Testis (tissue), 3 donors: ENCODE data around the gene UBAC2. TPM values are rescaled to one million over a fixed set of nuclear protein-coding genes. Genes with fewer than 3 reads are reported as not detected.
"Not testable (repeated sequence)": the region's sequence is repeated elsewhere in the genome, so short reads cannot be mapped to it uniquely, and the experiment has no call there.

Source experiments
- DNase-seq: peaks from one replicate; pipeline ENCODE4 v3.0.0-alpha.2; 2019
- H3K27ac ChIP-seq, 2 donors: fragments of 200-600 bp; sonication (generic); one replicate each; pipeline ENCODE4 v1.5.1; 2019
- H3K27me3 ChIP-seq: fragments of 200-600 bp; sonication (generic); one replicate; pipeline ENCODE4 v1.5.1; 2019
- H3K36me3 ChIP-seq: fragments of 200-600 bp; sonication (generic); one replicate; pipeline ENCODE4 v1.5.1; 2017; ENCODE audit warnings: low read depth; ENCODE audit errors: missing control alignments
- H3K4me1 ChIP-seq: fragments of 200-600 bp; sonication (generic); one replicate; pipeline ENCODE4 v1.5.1; 2019
- H3K4me3 ChIP-seq, 2 donors: fragments of 200-600 bp; sonication (generic); one replicate each; pipeline ENCODE4 v1.5.1; 2017 to 2019
- H3K9me3 ChIP-seq: fragments of 200-600 bp; sonication (generic); one replicate; pipeline ENCODE4 v1.5.1; 2017
- CTCF ChIP-seq, 3 experiments: fragments of 450-650 bp in 2 of 3; fragments of 200-600 bp in 1 of 3; sonication (generic) in 1 of 3; IDR thresholded peaks; one replicate each; pipeline ENCODE4 v1.5.1; 2016 to 2019; ENCODE audit warnings: antibody characterized with exemption in 3 of 3, mild to moderate bottlenecking in 2 of 3, moderate library complexity in 1 of 3
- POLR2A ChIP-seq: fragments of 450-650 bp; IDR thresholded peaks from one replicate; pipeline ENCODE4 v1.6.1; 2017; ENCODE audit warnings: antibody characterized with exemption, mild to moderate bottlenecking, moderate library complexity
- WGBS, 2 donors: methylation state at CpG; one replicate each; pipeline ENCODE4 v1.1.5; 2018; 5-methylcytosine and 5-hydroxymethylcytosine counted together
- intact Hi-C: fragments of 100-400 bp; cut with DNase I; formaldehyde crosslinking; loops from one replicate; pipeline ENCODE4 v1.15.1; 2023; ENCODE audit warnings: low total_unique reads
- polyA plus RNA-seq: library from polyadenylated mRNA; stranded (reverse); fragments of 350-450 nt; fragmentation: Illumina TruSeq; extraction: RNeasy Lipid Tissue Mini Kit (QIAGEN cat#74804); gene quantifications from one replicate; pipeline ENCODE4 v1.2.3, GENCODE V29; 2014; ENCODE audit warnings: low read depth, low replicate concordance; ENCODE audit not compliant: insufficient read depth
- total RNA-seq, 2 donors: library from RNA; depleted of rRNA; stranded (reverse); fragments of >200 nt; gene quantifications; one replicate each; pipeline ENCODE4 v1.2.3, GENCODE V29; 2016

The UBAC2 gene
- total and polyA plus RNA-seq, 3 donors from 2014 or later, result 85.5 to 147 (median 93.0) TPM

- WGBS, 2 donors, result 89 to 93% methylated on average over 8 to 13 of the region's 13 CpGs
- peaks cover 18% of the 10 kb centered on the region for H3K4me1 ChIP-seq
- H3K9me3 ChIP-seq, result no peaks in the 10 kb centered on the region
- no peak overlapping the region for H3K27ac ChIP-seq
- TF ChIP-seq CTCF (IDR thresholded peaks at IDR 0.05), result no peak
- TF ChIP-seq POLR2A, result no peak
- intact Hi-C loops, result no loop called here
- no peaks in the 10 kb centered on the region for H3K36me3 ChIP-seq
- DNase-seq, result no peak
- no peak overlapping the region for H3K4me3 ChIP-seq
- no peaks in the 10 kb centered on the region for H3K27me3 ChIP-seq
Observed at GRCh38 chr13:99390601-99391000, 189.9 kb downstream of the UBAC2 start.

DNA sequence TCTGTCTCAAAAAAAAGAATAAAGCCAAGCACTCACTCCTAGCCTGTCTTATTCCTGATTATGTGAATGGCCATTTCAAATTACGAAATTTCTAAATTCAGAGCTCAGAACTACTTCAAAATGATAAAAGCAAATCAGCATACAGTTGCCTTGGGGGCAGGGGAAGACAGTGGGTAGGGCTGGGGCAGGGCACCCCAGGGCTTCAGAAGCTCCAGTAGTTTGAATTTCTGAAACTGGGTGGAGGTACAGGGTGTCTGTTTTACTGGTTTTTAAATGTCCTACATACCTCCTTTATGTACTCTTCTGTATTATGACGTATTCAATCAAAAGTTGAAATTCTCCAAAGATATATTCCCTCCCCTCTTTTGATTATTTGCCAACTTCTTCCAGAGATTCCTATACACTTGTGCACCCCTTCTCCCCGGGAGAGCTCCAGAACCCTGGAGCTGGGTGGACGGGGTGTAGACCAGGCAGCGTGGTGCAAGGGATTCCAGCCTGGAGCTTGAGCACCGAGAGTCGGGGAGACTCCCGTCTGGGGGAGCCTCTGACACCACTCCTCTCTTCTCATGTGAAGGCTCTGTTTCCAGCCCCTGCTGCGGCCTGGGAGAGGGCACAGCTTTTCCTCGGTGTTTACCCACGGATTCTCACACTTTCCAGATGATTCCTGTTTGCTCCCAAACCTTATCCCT lies 191.3 kb downstream of the UBAC2 start:
- WGBS, 2 donors, result 83% methylated on average over 11 of the region's 11 CpGs
- Histone ChIP-seq H3K9me3 (no peaks in the 10 kb centered on the region), H3K4me3 (no peak overlapping the region), H3K27ac (no peak overlapping the region), H3K36me3 (no peaks in the 10 kb centered on the region), H3K27me3 (no peaks in the 10 kb centered on the region), H3K4me1 (peaks cover 7% of the 10 kb centered on the region)
- intact Hi-C loops, result no loop called here
- DNase-seq, result no peak
- TF ChIP-seq CTCF (IDR thresholded peaks at IDR 0.05) (no peak), POLR2A (no peak)

GRCh38 chr13:99392470-99393135 lies 191.9 kb downstream of the UBAC2 start:
- Histone ChIP-seq H3K36me3 (no peaks in the 10 kb centered on the region), H3K27ac (no peak overlapping the region), H3K4me3 (no peak overlapping the region), H3K4me1 (peaks cover 7% of the 10 kb centered on the region), H3K27me3 (no peaks in the 10 kb centered on the region), H3K9me3 (no peaks in the 10 kb centered on the region)
- 70 to 77% methylated on average over 13 of the region's 13 CpGs for WGBS, 2 donors
- intact Hi-C loops, result no loop called here
- TF ChIP-seq POLR2A, result no peak
- no peak for TF ChIP-seq CTCF (IDR thresholded peaks at IDR 0.05)
- no peak for DNase-seq

DNA sequence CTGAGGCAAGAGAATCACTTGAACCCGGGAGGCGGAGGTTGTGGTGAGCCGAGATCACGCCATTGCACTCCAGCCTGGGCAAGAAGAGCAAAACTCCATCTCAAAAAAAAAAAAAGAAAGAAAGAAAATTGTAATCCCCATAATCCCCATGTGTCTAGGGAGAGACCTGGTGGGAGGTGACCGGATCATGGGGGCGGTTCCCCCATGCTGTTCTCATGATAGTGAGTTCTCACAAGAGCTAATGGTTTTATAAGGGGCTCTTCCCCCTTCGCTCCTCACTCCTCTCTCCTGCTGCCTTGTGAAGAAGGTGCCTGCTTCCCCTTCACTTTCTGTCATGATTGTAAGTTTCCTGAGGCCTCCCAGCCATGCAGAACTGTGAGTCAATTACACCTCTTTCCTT lies 192.7 kb downstream of the UBAC2 start:
- H3K27ac ChIP-seq, intact Hi-C loops, DNase-seq, H3K27me3 ChIP-seq, H3K4me1 ChIP-seq, H3K9me3 ChIP-seq, H3K36me3 ChIP-seq, H3K4me3 ChIP-seq: not testable (repeated sequence)
- WGBS, 2 donors, result 95% methylated on average over 7 of the region's 7 CpGs

- peak; percentile 8 for DNase-seq
- Histone ChIP-seq H3K9me3 (no peaks in the 10 kb centered on the region), H3K27me3 (no peaks in the 10 kb centered on the region), H3K36me3 (no peaks in the 10 kb centered on the region), H3K27ac (no peak overlapping the region), H3K4me3 (no peak overlapping the region), H3K4me1 (peaks cover 7% of the 10 kb centered on the region)
- TF ChIP-seq POLR2A (no peak), CTCF (IDR thresholded peaks at IDR 0.05) (no peak)
- intact Hi-C loops, result no loop called here
- 91 to 96% methylated on average over 19 to 21 of the region's 21 CpGs for WGBS, 2 donors
Observed at GRCh38 chr13:99393791-99394735, 193.4 kb downstream of the UBAC2 start.
